Gastroesophageal sphincter (tissue), 3 donors: Measurements from ENCODE around the gene MATK.

ENCODE experiments used
- POLR2A ChIP-seq, 2 donors: fragments of 450-650 bp; IDR thresholded peaks; one replicate each; pipeline ENCODE4 v1.6.1; 2017; ENCODE audit warnings: antibody characterized with exemption in 2 of 2, mild to moderate bottlenecking in 2 of 2, moderate library complexity in 1 of 2
- TF ChIP-seq, protein P1 (sequence below), 4 experiments: fragments of 200-600 bp in 2 of 4; fragments of 450-650 bp in 2 of 4; sonication (generic) in 1 of 4; IDR thresholded peaks; one replicate each; pipeline ENCODE4 v1.5.1; 2017 to 2019; ENCODE audit warnings: antibody characterized with exemption in 4 of 4, mild to moderate bottlenecking in 2 of 4, moderate library complexity in 2 of 4

GRCh38 chr19:3768015-3768747 lies 18.0 kb downstream of the MATK start:
- TF ChIP-seq, protein P1, sequence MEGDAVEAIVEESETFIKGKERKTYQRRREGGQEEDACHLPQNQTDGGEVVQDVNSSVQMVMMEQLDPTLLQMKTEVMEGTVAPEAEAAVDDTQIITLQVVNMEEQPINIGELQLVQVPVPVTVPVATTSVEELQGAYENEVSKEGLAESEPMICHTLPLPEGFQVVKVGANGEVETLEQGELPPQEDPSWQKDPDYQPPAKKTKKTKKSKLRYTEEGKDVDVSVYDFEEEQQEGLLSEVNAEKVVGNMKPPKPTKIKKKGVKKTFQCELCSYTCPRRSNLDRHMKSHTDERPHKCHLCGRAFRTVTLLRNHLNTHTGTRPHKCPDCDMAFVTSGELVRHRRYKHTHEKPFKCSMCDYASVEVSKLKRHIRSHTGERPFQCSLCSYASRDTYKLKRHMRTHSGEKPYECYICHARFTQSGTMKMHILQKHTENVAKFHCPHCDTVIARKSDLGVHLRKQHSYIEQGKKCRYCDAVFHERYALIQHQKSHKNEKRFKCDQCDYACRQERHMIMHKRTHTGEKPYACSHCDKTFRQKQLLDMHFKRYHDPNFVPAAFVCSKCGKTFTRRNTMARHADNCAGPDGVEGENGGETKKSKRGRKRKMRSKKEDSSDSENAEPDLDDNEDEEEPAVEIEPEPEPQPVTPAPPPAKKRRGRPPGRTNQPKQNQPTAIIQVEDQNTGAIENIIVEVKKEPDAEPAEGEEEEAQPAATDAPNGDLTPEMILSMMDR (IDR thresholded peaks at IDR 0.05) = no peak
- no peak for TF ChIP-seq POLR2A (IDR thresholded peaks at IDR 0.05)
